Measurements from ENCODE around the gene MSX2. TPM values are rescaled to one million over a fixed set of nuclear protein-coding genes. Genes with fewer than 3 reads are reported as not detected.

Gene MSX2
- total and polyA plus RNA-seq, 2 experiments from 2014 or later, result 0.17 to 0.47 TPM

DNA sequence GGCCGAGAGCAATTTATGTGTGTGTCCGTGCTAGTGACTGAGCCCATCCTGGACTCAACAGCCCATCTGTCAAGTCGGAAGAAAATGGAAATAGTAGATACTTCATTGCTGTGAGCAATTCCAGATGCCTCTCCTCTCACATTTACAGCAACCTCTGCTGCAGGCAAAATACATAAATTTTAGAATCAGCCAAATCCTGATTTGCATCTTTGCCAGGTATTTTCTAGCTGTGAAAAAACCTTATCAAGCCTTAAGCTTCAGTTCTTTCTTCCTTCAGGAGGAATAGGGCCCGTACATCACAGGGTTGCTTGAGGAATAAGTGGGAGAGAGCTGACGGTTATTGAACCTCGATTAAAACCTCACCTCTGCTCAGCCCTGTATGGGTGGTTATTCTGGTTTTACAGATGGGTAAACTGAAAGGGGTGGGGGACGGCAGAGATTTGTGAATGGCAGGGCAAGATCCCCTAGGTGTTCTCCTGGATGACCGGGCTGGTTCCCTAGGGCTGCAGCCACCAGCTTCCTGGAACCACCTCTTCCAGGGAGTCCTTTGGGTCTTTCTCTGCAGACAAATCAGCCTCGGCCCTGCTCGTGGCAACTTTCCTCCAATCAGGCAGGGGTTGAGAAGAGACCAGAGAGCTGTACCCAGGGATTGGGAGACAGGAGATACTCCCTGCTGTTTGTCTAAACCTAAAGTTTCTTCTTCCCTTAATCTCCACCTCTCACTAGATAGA is 5.3 kb upstream of the MSX2 start:
- peaks cover 30% of the 10 kb centered on the region for H3F3A ChIP-seq (replicated peaks; ENCODE audit: low read depth)
- peak; percentile 7; the same call in 2 of the 3 replicates for ATAC-seq
- no peak overlapping the region for H3K27ac Mint-ChIP-seq
- 0 out of 2 replicates have a peak overlapping the region, but pooled peaks have one; percentile 91 for H3K4me2 ChIP-seq
- H3K79me2 ChIP-seq (replicated peaks; ENCODE audit: insufficient read depth), result no peaks in the 10 kb centered on the region
- H3K4me1 ChIP-seq (ENCODE audit: insufficient read depth), result peaks cover 51% of the 10 kb centered on the region
- H4K20me1 ChIP-seq (replicated peaks; ENCODE audit: insufficient read depth), result peaks cover 20% of the 10 kb centered on the region
- H3K9me3 Mint-ChIP-seq, result no peaks in the 10 kb centered on the region
- no peak overlapping the region for H3K27ac ChIP-seq (ENCODE audit: low read depth)
- peak; percentile 10 for DNase-seq (ENCODE audit: low spot score)
- no peak overlapping the region for H3K4me3 ChIP-seq
- no peak overlapping the region for H3K4me3 Mint-ChIP-seq
- H2AFZ ChIP-seq, result no peak overlapping the region
- peaks cover 40% of the 10 kb centered on the region for H3K4me1 Mint-ChIP-seq
- H3K36me3 Mint-ChIP-seq (ENCODE audit: low read depth), result no peaks in the 10 kb centered on the region
- H3K27me3 Mint-ChIP-seq (ENCODE audit: insufficient read depth, low read depth, poor library complexity), result peaks cover 67% of the 10 kb centered on the region
- H3K9me2 ChIP-seq (ENCODE audit: insufficient read depth), result no peaks in the 10 kb centered on the region
- peaks cover 71% of the 10 kb centered on the region for H3K27me3 ChIP-seq (ENCODE audit: insufficient read depth)
- TF ChIP-seq, protein P1, sequence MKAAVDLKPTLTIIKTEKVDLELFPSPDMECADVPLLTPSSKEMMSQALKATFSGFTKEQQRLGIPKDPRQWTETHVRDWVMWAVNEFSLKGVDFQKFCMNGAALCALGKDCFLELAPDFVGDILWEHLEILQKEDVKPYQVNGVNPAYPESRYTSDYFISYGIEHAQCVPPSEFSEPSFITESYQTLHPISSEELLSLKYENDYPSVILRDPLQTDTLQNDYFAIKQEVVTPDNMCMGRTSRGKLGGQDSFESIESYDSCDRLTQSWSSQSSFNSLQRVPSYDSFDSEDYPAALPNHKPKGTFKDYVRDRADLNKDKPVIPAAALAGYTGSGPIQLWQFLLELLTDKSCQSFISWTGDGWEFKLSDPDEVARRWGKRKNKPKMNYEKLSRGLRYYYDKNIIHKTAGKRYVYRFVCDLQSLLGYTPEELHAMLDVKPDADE (IDR thresholded peaks at IDR 0.05), result no peak
- no peak for TF ChIP-seq STAT1 (IDR thresholded peaks at IDR 0.05; ENCODE audit: unreplicated experiment)
- H3K36me3 ChIP-seq (ENCODE audit: insufficient read depth), result no peaks in the 10 kb centered on the region

DNA sequence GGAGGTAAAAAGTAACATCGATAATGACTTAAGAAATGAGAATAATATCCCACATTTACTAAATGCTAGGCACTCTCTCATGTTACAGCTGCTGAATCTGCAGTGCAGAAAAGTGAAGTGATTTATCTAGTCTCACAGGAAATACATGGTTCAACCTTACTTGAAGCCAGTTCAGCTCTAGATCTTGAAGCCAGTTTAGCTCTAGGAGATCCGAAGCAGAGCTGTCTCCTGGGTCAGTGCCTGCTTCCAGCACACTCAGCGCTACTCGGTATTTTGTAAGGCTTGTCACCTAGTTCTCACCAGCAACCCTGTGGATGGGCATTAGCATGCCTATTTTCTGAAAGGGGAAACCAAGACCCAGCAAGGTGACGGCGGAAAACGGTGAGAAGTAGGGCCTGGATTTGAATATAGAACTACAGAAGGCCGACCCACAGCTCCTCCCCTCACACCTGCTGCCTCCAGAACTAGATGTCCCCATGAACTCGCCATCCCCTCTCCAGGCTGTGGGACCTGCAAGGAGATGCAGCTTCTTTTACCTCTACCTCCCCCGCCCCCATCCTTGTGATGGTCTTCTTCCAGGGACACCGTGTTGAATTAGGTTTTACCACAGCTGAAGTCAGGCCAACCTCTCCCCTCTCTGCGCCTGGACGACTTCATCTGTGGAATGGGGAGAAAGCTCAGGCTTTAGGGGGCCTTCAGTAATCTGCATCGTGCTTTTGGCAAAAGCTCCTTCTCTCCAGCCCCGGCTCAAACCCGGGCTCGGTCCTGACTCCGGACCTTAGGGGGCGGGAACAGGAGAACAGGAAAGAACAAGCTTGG is 4.4 kb upstream of the MSX2 start:
- peak overlapping the region; percentile 64 for H3K4me3 Mint-ChIP-seq
- H3K9me3 Mint-ChIP-seq, result no peaks in the 10 kb centered on the region
- peak; percentile 40 for DNase-seq (ENCODE audit: low spot score)
- H3K4me1 Mint-ChIP-seq, result peaks cover 41% of the 10 kb centered on the region
- no peak for TF ChIP-seq ZNF114 (CRISPR knock-in tag; IDR thresholded peaks at IDR 0.05)
- peak; percentile 45 for TF ChIP-seq EZH2 (IDR thresholded peaks at IDR 0.05; ENCODE audit: low read depth, unreplicated experiment)
- peaks cover 81% of the 10 kb centered on the region for H3K27me3 ChIP-seq (ENCODE audit: insufficient read depth)
- no peaks in the 10 kb centered on the region for H3K36me3 ChIP-seq (ENCODE audit: insufficient read depth)
- no peak overlapping the region for H3K27ac Mint-ChIP-seq
- peaks cover 51% of the 10 kb centered on the region for H3K4me1 ChIP-seq (ENCODE audit: insufficient read depth)
- H3K79me2 ChIP-seq (replicated peaks; ENCODE audit: insufficient read depth), result no peaks in the 10 kb centered on the region
- ATAC-seq, result peak; percentile 5
- H3K36me3 Mint-ChIP-seq (ENCODE audit: low read depth), result no peaks in the 10 kb centered on the region
- H3K9me2 ChIP-seq (ENCODE audit: insufficient read depth), result no peaks in the 10 kb centered on the region
- peak overlapping the region; percentile 91 for H3K4me2 ChIP-seq
- H3K27me3 Mint-ChIP-seq (ENCODE audit: insufficient read depth, low read depth, poor library complexity), result peaks cover 74% of the 10 kb centered on the region
- peaks cover 30% of the 10 kb centered on the region for H3F3A ChIP-seq (replicated peaks; ENCODE audit: low read depth)
- peak overlapping the region; percentile 69; the same call in 1 of the 2 replicates for H2AFZ ChIP-seq
- H3K4me3 ChIP-seq, result peak overlapping the region; percentile 58
- H3K27ac ChIP-seq (ENCODE audit: low read depth), result no peak overlapping the region
- peaks cover 20% of the 10 kb centered on the region for H4K20me1 ChIP-seq (replicated peaks; ENCODE audit: insufficient read depth)
